Testis (tissue), 3 donors: ENCODE results near the gene ABCG8. TPM values are rescaled to one million over a fixed set of nuclear protein-coding genes. Genes with fewer than 3 reads are reported as not detected.
A peak's percentile ranks its signal among the peaks of the same experiment; 100 is the strongest.

ENCODE experiments used
- DNase-seq: peaks from one replicate; pipeline ENCODE4 v3.0.0-alpha.2; 2019
- H3K27ac ChIP-seq, 2 donors: fragments of 200-600 bp; sonication (generic); one replicate each; pipeline ENCODE4 v1.5.1; 2019
- H3K27me3 ChIP-seq: fragments of 200-600 bp; sonication (generic); one replicate; pipeline ENCODE4 v1.5.1; 2019
- H3K36me3 ChIP-seq: fragments of 200-600 bp; sonication (generic); one replicate; pipeline ENCODE4 v1.5.1; 2017; ENCODE audit warnings: low read depth; ENCODE audit errors: missing control alignments
- H3K4me1 ChIP-seq: fragments of 200-600 bp; sonication (generic); one replicate; pipeline ENCODE4 v1.5.1; 2019
- H3K4me3 ChIP-seq, 2 donors: fragments of 200-600 bp; sonication (generic); one replicate each; pipeline ENCODE4 v1.5.1; 2017 to 2019
- H3K9me3 ChIP-seq: fragments of 200-600 bp; sonication (generic); one replicate; pipeline ENCODE4 v1.5.1; 2017
- CTCF ChIP-seq, 3 experiments: fragments of 450-650 bp in 2 of 3; fragments of 200-600 bp in 1 of 3; sonication (generic) in 1 of 3; IDR thresholded peaks; one replicate each; pipeline ENCODE4 v1.5.1; 2016 to 2019; ENCODE audit warnings: antibody characterized with exemption in 3 of 3, mild to moderate bottlenecking in 2 of 3, moderate library complexity in 1 of 3
- POLR2A ChIP-seq: fragments of 450-650 bp; IDR thresholded peaks from one replicate; pipeline ENCODE4 v1.6.1; 2017; ENCODE audit warnings: antibody characterized with exemption, mild to moderate bottlenecking, moderate library complexity
- WGBS, 2 donors: methylation state at CpG; one replicate each; pipeline ENCODE4 v1.1.5; 2018; 5-methylcytosine and 5-hydroxymethylcytosine counted together
- intact Hi-C: fragments of 100-400 bp; cut with DNase I; formaldehyde crosslinking; loops from one replicate; pipeline ENCODE4 v1.15.1; 2023; ENCODE audit warnings: low total_unique reads
- polyA plus RNA-seq: library from polyadenylated mRNA; stranded (reverse); fragments of 350-450 nt; fragmentation: Illumina TruSeq; extraction: RNeasy Lipid Tissue Mini Kit (QIAGEN cat#74804); gene quantifications from one replicate; pipeline ENCODE4 v1.2.3, GENCODE V29; 2014; ENCODE audit warnings: low read depth, low replicate concordance; ENCODE audit not compliant: insufficient read depth
- total RNA-seq, 2 donors: library from RNA; depleted of rRNA; stranded (reverse); fragments of >200 nt; gene quantifications; one replicate each; pipeline ENCODE4 v1.2.3, GENCODE V29; 2016

The ABCG8 gene
- total and polyA plus RNA-seq, 3 donors from 2014 or later, result 0.24 to 0.43 TPM; not detected in 1

GRCh38 chr2:43877782-43878464 lies 39.2 kb downstream of the ABCG8 start:
- Histone ChIP-seq H3K4me3 (no peak overlapping the region), H3K36me3 (no peaks in the 10 kb centered on the region), H3K9me3 (no peaks in the 10 kb centered on the region), H3K27ac (no peak overlapping the region), H3K4me1 (no peaks in the 10 kb centered on the region), H3K27me3 (no peaks in the 10 kb centered on the region)
- intact Hi-C loops, result no loop called here
- 28 to 29% methylated on average over 16 of the region's 16 CpGs for WGBS, 2 donors
- peak; percentile 81 for DNase-seq
- no peak for TF ChIP-seq POLR2A
- peak; percentile 59 to 94 (median 82) for TF ChIP-seq CTCF (IDR thresholded peaks at IDR 0.05)

- DNase-seq, result no peak
- H3K4me3 ChIP-seq, result no peak overlapping the region
- no peaks in the 10 kb centered on the region for H3K9me3 ChIP-seq
- no peaks in the 10 kb centered on the region for H3K27me3 ChIP-seq
- WGBS, 2 donors, result 77 to 85% methylated on average over 5 of the region's 5 CpGs
- TF ChIP-seq POLR2A (no peak), CTCF (IDR thresholded peaks at IDR 0.05) (no peak)
- H3K27ac ChIP-seq, result no peak overlapping the region
- H3K4me1 ChIP-seq, result no peaks in the 10 kb centered on the region
- no peaks in the 10 kb centered on the region for H3K36me3 ChIP-seq
- intact Hi-C loops, result no loop called here
These were observed 40.5 kb downstream of the ABCG8 start for GRCh38 chr2:43879261-43879660.

- Histone ChIP-seq H3K9me3 (no peaks in the 10 kb centered on the region), H3K4me1 (peaks cover 3% of the 10 kb centered on the region), H3K27ac (no peak overlapping the region), H3K4me3 (no peak overlapping the region), H3K36me3 (no peaks in the 10 kb centered on the region), H3K27me3 (no peaks in the 10 kb centered on the region)
- intact Hi-C loops, result no loop called here
- TF ChIP-seq CTCF (IDR thresholded peaks at IDR 0.05) (no peak), POLR2A (no peak)
- 84 to 88% methylated on average over 9 of the region's 9 CpGs for WGBS, 2 donors
- DNase-seq, result no peak
These were observed 41.7 kb downstream of the ABCG8 start for GRCh38 chr2:43880471-43880870.

- Histone ChIP-seq H3K4me3 (no peak overlapping the region), H3K36me3 (no peaks in the 10 kb centered on the region), H3K9me3 (no peaks in the 10 kb centered on the region), H3K27ac (no peak overlapping the region), H3K27me3 (no peaks in the 10 kb centered on the region), H3K4me1 (peaks cover 3% of the 10 kb centered on the region)
- WGBS, 2 donors, result 90 to 91% methylated on average over 5 of the region's 5 CpGs
- DNase-seq, result no peak
- intact Hi-C loops, result no loop called here
- TF ChIP-seq CTCF (IDR thresholded peaks at IDR 0.05) (no peak), POLR2A (no peak)
These were observed 42.2 kb downstream of the ABCG8 start for GRCh38 chr2:43880952-43881351.

GRCh38 chr2:43882312-43882711 lies 43.5 kb downstream of the ABCG8 start:
- intact Hi-C loops, result no loop called here
- Histone ChIP-seq H3K4me1 (peaks cover 3% of the 10 kb centered on the region), H3K27me3 (no peaks in the 10 kb centered on the region), H3K9me3 (no peaks in the 10 kb centered on the region), H3K36me3 (no peaks in the 10 kb centered on the region), H3K4me3 (no peak overlapping the region), H3K27ac (no peak overlapping the region)
- DNase-seq, result no peak
- TF ChIP-seq CTCF (IDR thresholded peaks at IDR 0.05) (no peak), POLR2A (no peak)
- 89 to 91% methylated on average over 4 of the region's 4 CpGs for WGBS, 2 donors
